ENCODE data around the gene COX6A1. TPM values are rescaled to one million over a fixed set of nuclear protein-coding genes. Genes with fewer than 3 reads are reported as not detected.

COX6A1 gene
- total and polyA plus RNA-seq, 2 of the 13 experiments (the other 11 are each of a cell fraction or from before 2014, with no cell fraction given) = 542 to 673 TPM

DNA sequence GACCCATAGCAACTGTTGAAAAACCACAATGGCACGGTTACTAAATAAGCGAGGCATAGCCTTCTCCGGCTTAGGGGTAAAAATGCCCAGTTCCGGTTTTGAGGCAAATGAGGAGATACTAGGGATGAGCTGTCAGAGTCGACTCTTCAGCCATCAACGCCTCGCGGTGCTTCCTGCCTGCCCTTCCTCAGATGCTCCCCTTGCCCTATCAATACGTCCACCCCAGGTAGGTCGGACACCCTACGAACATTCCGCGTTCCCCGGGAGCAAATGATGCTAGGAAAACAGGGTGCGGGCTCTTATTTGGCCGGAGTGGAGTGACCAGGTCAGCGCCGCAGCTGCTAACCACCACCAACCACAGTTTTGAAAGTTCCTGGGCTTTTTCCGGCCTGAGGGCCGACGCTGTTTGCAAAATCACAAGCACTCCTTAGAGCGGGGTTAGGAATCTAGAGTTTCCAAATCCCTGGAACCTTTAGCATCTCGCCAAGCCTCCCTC, 30.5 kb downstream of the COX6A1 start (continued):
- TF ChIP-seq, protein P1, sequence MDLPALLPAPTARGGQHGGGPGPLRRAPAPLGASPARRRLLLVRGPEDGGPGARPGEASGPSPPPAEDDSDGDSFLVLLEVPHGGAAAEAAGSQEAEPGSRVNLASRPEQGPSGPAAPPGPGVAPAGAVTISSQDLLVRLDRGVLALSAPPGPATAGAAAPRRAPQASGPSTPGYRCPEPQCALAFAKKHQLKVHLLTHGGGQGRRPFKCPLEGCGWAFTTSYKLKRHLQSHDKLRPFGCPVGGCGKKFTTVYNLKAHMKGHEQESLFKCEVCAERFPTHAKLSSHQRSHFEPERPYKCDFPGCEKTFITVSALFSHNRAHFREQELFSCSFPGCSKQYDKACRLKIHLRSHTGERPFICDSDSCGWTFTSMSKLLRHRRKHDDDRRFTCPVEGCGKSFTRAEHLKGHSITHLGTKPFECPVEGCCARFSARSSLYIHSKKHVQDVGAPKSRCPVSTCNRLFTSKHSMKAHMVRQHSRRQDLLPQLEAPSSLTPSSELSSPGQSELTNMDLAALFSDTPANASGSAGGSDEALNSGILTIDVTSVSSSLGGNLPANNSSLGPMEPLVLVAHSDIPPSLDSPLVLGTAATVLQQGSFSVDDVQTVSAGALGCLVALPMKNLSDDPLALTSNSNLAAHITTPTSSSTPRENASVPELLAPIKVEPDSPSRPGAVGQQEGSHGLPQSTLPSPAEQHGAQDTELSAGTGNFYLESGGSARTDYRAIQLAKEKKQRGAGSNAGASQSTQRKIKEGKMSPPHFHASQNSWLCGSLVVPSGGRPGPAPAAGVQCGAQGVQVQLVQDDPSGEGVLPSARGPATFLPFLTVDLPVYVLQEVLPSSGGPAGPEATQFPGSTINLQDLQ (CRISPR knock-in tag; IDR thresholded peaks at IDR 0.05) = 0 out of 2 replicates have a peak, but pooled peaks have one; percentile 22
- 0 out of 2 replicates have a peak, but pooled peaks have one; percentile 32 for TF ChIP-seq ZNF761 (CRISPR knock-in tag; conservative IDR thresholded peaks at IDR 0.05)
- TF ChIP-seq, protein P2, sequence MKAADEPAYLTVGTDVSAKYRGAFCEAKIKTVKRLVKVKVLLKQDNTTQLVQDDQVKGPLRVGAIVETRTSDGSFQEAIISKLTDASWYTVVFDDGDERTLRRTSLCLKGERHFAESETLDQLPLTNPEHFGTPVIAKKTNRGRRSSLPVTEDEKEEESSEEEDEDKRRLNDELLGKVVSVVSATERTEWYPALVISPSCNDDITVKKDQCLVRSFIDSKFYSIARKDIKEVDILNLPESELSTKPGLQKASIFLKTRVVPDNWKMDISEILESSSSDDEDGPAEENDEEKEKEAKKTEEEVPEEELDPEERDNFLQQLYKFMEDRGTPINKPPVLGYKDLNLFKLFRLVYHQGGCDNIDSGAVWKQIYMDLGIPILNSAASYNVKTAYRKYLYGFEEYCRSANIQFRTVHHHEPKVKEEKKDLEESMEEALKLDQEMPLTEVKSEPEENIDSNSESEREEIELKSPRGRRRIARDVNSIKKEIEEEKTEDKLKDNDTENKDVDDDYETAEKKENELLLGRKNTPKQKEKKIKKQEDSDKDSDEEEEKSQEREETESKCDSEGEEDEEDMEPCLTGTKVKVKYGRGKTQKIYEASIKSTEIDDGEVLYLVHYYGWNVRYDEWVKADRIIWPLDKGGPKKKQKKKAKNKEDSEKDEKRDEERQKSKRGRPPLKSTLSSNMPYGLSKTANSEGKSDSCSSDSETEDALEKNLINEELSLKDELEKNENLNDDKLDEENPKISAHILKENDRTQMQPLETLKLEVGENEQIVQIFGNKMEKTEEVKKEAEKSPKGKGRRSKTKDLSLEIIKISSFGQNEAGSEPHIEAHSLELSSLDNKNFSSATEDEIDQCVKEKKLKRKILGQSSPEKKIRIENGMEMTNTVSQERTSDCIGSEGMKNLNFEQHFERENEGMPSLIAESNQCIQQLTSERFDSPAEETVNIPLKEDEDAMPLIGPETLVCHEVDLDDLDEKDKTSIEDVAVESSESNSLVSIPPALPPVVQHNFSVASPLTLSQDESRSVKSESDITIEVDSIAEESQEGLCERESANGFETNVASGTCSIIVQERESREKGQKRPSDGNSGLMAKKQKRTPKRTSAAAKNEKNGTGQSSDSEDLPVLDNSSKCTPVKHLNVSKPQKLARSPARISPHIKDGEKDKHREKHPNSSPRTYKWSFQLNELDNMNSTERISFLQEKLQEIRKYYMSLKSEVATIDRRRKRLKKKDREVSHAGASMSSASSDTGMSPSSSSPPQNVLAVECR (CRISPR knock-in tag; IDR thresholded peaks at IDR 0.05; ENCODE audit: borderline replicate concordance) = peak; percentile 59
- 0 out of 2 replicates have a peak, but pooled peaks have one; percentile 68 for TF ChIP-seq MTF2 (CRISPR knock-in tag; IDR thresholded peaks at IDR 0.05; ENCODE audit: borderline replicate concordance)
- peak; percentile 65; the same call in 1 of the 2 replicates for TF ChIP-seq TGIF2 (CRISPR knock-in tag; IDR thresholded peaks at IDR 0.05)
- no peak for TF ChIP-seq GABPA (IDR thresholded peaks at IDR 0.05; ENCODE audit: low read depth, low read length)
- 0 out of 2 replicates have a peak, but pooled peaks have one; percentile 18 for TF ChIP-seq GABPA (CRISPR knock-in tag; IDR thresholded peaks at IDR 0.05; ENCODE audit: low read depth)

All from HepG2 (cell line).